Suprapubic skin (tissue), 4 donors: ENCODE results near the gene TRRAP. TPM values are rescaled to one million over a fixed set of nuclear protein-coding genes. Genes with fewer than 3 reads are reported as not detected.
"Not testable (repeated sequence)": the region's sequence is repeated elsewhere in the genome, so short reads cannot be mapped to it uniquely, and the experiment has no call there.

Experiments
- DNase-seq, 2 donors: peaks; one replicate each; pipeline ENCODE4 v3.0.0-alpha.2; 2019; ENCODE audit warnings: low spot score in 2 of 2
- H3K27ac ChIP-seq: fragments of 200-600 bp; sonication (generic); one replicate; pipeline ENCODE4 v1.5.1; 2019
- H3K27me3 ChIP-seq: fragments of 200-600 bp; sonication (generic); one replicate; pipeline ENCODE4 v1.5.1; 2019
- H3K36me3 ChIP-seq: fragments of 200-600 bp; sonication (generic); one replicate; pipeline ENCODE4 v1.5.1; 2019
- H3K4me1 ChIP-seq: fragments of 200-600 bp; sonication (generic); one replicate; pipeline ENCODE4 v1.5.1; 2019
- H3K4me3 ChIP-seq: fragments of 200-600 bp; sonication (generic); one replicate; pipeline ENCODE4 v1.5.1; 2019; ENCODE audit warnings: mild to moderate bottlenecking
- H3K9me3 ChIP-seq: fragments of 200-600 bp; sonication (generic); one replicate; pipeline ENCODE4 v1.5.1; 2019
- EP300 ChIP-seq: sonication (generic); formaldehyde crosslinking; IDR thresholded peaks from one replicate; pipeline ENCODE4 v1.6.1; 2017; ENCODE audit warnings: antibody characterized with exemption
- POLR2A ChIP-seq, 2 donors: fragments of 450-650 bp; IDR thresholded peaks; one replicate each; pipeline ENCODE4 v1.6.1; 2017; ENCODE audit warnings: antibody characterized with exemption in 2 of 2, mild to moderate bottlenecking in 2 of 2, moderate library complexity in 2 of 2
- POLR2AphosphoS5 ChIP-seq, 3 donors: sonication (generic); formaldehyde crosslinking; IDR thresholded peaks; one replicate each; pipeline ENCODE4 v1.6.1; 2017; ENCODE audit warnings: antibody characterized with exemption in 3 of 3
- WGBS: methylation state at CpG from one replicate; pipeline ENCODE4 v1.1.5; 2018; 5-methylcytosine and 5-hydroxymethylcytosine counted together
- total RNA-seq, 4 donors: library from RNA; depleted of rRNA; stranded (reverse); fragments of >200 nt; gene quantifications; one replicate each; pipeline ENCODE4 v1.1.0, GENCODE V29; 2016
- TF ChIP-seq, protein P1 (sequence below), 2 donors: fragments of 200-600 bp in 1 of 2; fragments of 450-650 bp in 1 of 2; sonication (generic) in 1 of 2; IDR thresholded peaks; one replicate each; pipeline ENCODE4 v1.5.1; 2016 to 2019; ENCODE audit warnings: antibody characterized with exemption in 2 of 2, mild to moderate bottlenecking in 1 of 2, moderate library complexity in 1 of 2

Gene TRRAP
- total RNA-seq, 4 donors from 2014 or later: 46.2 to 97.1 (median 65.7) TPM

DNA sequence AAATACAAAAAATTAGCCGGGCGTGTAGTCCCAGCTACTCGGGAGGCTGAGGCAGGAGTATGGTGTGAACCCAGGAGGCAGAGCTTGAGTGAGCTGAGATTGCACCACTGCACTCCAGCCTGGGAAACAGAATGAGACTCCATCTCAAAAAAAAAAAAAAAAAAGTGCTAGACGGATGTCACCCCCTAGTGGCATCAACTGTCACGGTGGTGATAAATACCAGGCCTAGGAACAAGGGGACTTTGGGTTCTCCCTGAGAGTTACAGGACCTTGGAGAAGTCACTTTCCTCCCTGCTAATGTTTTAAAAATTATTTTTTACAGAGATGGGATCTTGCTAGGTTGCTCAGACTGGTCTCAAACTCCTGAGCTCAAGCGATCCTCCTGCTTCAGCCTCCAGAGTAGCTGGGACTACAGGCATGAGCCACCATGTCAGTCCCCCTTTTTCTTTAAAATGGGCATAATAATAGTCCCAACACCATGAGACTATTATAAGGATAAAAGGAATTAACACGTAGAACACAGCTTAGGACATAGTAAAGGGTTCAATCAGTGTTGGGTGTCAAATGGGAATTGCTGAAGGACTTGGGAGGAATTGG is 5.9 kb upstream of the TRRAP start:
- Histone ChIP-seq H3K4me3 (no peak overlapping the region), H3K27ac (no peak overlapping the region), H3K9me3 (no peaks in the 10 kb centered on the region), H3K36me3 (no peaks in the 10 kb centered on the region), H3K4me1 (peaks cover 18% of the 10 kb centered on the region), H3K27me3 (peaks cover 34% of the 10 kb centered on the region)
- TF ChIP-seq, protein P1, sequence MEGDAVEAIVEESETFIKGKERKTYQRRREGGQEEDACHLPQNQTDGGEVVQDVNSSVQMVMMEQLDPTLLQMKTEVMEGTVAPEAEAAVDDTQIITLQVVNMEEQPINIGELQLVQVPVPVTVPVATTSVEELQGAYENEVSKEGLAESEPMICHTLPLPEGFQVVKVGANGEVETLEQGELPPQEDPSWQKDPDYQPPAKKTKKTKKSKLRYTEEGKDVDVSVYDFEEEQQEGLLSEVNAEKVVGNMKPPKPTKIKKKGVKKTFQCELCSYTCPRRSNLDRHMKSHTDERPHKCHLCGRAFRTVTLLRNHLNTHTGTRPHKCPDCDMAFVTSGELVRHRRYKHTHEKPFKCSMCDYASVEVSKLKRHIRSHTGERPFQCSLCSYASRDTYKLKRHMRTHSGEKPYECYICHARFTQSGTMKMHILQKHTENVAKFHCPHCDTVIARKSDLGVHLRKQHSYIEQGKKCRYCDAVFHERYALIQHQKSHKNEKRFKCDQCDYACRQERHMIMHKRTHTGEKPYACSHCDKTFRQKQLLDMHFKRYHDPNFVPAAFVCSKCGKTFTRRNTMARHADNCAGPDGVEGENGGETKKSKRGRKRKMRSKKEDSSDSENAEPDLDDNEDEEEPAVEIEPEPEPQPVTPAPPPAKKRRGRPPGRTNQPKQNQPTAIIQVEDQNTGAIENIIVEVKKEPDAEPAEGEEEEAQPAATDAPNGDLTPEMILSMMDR (IDR thresholded peaks at IDR 0.05): no peak
- no peak for TF ChIP-seq POLR2A (IDR thresholded peaks at IDR 0.05)
- no peak for TF ChIP-seq EP300
- TF ChIP-seq POLR2AphosphoS5 (IDR thresholded peaks at IDR 0.05): no peak
- DNase-seq: peak; percentile 6
- WGBS: 74% methylated on average over 7 of the region's 7 CpGs

DNA sequence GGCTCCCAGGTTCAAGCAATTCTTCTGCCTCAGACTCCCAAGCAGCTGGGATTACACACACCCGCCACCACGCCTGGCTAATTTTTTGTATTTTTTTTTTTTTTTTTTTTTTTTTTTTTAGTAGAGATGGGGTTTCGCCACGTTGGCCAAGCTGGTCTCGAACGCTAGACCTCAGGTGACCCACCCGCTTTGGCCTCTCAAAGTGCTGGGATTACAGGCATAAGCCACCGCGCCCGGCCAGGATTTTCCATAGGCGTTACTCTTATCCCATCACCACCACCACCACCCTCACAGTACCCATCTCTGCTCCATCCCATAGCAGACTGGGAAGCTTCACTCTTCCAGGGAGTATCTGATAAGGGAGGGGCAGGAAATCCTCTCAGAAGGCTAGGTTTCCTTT is 4.7 kb upstream of the TRRAP start:
- H3K27ac ChIP-seq, H3K4me3 ChIP-seq, H3K36me3 ChIP-seq, H3K9me3 ChIP-seq: not testable (repeated sequence)
- 93% methylated on average over 11 of the region's 11 CpGs for WGBS
- peaks cover 29% of the 10 kb centered on the region for H3K27me3 ChIP-seq
- DNase-seq: peak; percentile 35 to 55
- H3K4me1 ChIP-seq: peaks cover 24% of the 10 kb centered on the region

DNA sequence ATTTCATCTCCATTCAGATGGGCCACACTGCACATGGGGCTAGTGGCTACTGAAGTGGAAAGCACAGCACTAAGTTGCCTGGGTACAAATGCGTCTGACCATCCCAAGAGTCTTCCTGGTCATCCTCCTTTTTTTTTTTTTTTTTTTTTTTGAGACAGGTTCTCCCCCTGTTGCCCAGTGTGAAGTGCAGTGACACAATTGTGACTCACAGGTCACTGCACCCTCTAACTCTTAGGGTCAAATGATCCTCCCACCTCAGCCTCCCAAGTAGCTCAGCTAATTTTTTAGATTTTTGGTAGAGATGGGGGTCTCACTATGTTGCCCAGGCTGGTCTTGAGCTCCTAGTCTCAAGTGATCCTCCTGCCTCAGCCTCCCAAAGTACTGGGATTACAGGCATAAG is 3.4 kb upstream of the TRRAP start:
- H3K27ac ChIP-seq: no peak overlapping the region
- no peaks in the 10 kb centered on the region for H3K9me3 ChIP-seq
- H3K4me3 ChIP-seq: no peak overlapping the region
- DNase-seq: peak in 1 of 2 donors; percentile 11
- no peaks in the 10 kb centered on the region for H3K36me3 ChIP-seq
- WGBS: 75% methylated on average over 1 of the region's 1 CpG
- H3K4me1 ChIP-seq: peaks cover 24% of the 10 kb centered on the region
- TF ChIP-seq EP300 (no peak), POLR2AphosphoS5 (IDR thresholded peaks at IDR 0.05) (no peak), POLR2A (IDR thresholded peaks at IDR 0.05) (no peak)
- TF ChIP-seq, protein P1 (IDR thresholded peaks at IDR 0.05): no peak
- H3K27me3 ChIP-seq: peaks cover 16% of the 10 kb centered on the region

DNA sequence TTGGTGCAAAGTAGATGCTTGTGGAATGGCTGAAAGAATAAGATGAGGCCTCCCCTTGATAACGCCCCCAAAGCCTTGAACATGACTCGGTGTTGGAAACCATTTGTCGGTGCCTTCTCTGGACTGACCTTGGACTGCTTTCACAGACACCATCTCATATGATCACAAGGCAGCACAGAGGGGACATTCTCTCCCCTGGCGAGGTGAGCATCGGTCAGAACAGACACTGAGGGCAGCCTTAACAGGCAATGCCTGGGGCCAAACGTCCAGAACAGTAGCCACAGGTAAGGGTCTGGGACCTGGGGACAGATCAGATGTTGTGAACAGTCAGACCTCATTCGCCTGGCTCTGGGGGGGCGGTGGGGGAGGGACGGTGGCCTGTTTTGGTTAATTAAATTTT is 2.8 kb upstream of the TRRAP start:
- DNase-seq: peak; percentile 34 to 56
- Histone ChIP-seq H3K4me1 (peaks cover 23% of the 10 kb centered on the region), H3K36me3 (no peaks in the 10 kb centered on the region), H3K9me3 (no peaks in the 10 kb centered on the region), H3K27me3 (peaks cover 10% of the 10 kb centered on the region), H3K27ac (no peak overlapping the region), H3K4me3 (no peak overlapping the region)
- 90% methylated on average over 9 of the region's 9 CpGs for WGBS
- TF ChIP-seq EP300 (no peak), POLR2A (IDR thresholded peaks at IDR 0.05) (no peak), POLR2AphosphoS5 (IDR thresholded peaks at IDR 0.05) (no peak)
- TF ChIP-seq, protein P1 (IDR thresholded peaks at IDR 0.05): no peak

DNA sequence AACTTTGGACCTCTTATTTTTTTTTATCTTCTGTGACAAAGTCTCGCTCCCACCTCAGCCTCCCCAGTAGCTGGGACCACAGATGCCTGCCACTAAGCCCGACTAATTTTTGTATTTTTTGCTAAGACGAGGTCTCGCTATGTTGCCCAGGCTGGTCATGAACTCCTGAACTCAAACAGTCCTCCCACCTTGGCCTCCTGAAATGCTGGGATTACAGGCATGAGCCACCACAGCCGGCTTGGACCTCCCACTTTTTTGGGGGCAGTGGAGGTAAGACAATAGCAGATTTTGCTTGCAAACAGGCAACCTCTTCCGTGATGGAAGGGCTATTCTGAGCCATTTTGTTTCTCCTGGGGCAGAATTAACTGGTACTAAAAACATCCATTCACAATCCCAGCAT is 1.2 kb upstream of the TRRAP start:
- no peaks in the 10 kb centered on the region for H3K9me3 ChIP-seq
- no peaks in the 10 kb centered on the region for H3K36me3 ChIP-seq
- H3K4me3 ChIP-seq: no peak overlapping the region
- peaks cover 29% of the 10 kb centered on the region for H3K4me1 ChIP-seq
- H3K27ac ChIP-seq: no peak overlapping the region
- 91% methylated on average over 6 of the region's 6 CpGs for WGBS
- no peaks in the 10 kb centered on the region for H3K27me3 ChIP-seq
- DNase-seq: peak; percentile 31 to 46
- no peak for TF ChIP-seq EP300
- no peak for TF ChIP-seq POLR2AphosphoS5 (IDR thresholded peaks at IDR 0.05)
- TF ChIP-seq POLR2A (IDR thresholded peaks at IDR 0.05): no peak
- TF ChIP-seq, protein P1 (IDR thresholded peaks at IDR 0.05): no peak
